Activated naive CD8-positive, alpha-beta T cell treated with anti-CD3 and anti-CD28 coated beads, Interleukin-2, amount 50 U/mL, for 24 hours (primary cell): ENCODE data around the gene CDC16.

Source experiments
- ATAC-seq: fragments of 150-1000 bp; cut with Tn5 transposase; one replicate; pipeline ENCODE4 v1.10.0; 2021
- DNase-seq: peaks from one replicate; pipeline ENCODE4 v3.0.0; 2021
- H3K27ac Mint-ChIP-seq: one replicate; pipeline ENCODE4 v1.8.0; 2021; ENCODE audit warnings: mild to moderate bottlenecking, mixed read lengths
- H3K27me3 Mint-ChIP-seq: one replicate; pipeline ENCODE4 v1.8.0; 2021; ENCODE audit warnings: mixed read lengths
- H3K36me3 Mint-ChIP-seq: one replicate; pipeline ENCODE4 v1.8.0; 2021; ENCODE audit warnings: low read depth, mixed read lengths
- H3K4me1 Mint-ChIP-seq: one replicate; pipeline ENCODE4 v1.8.0; 2021; ENCODE audit warnings: mixed read lengths
- H3K4me3 Mint-ChIP-seq: one replicate; pipeline ENCODE4 v1.8.0; 2021; ENCODE audit warnings: mild to moderate bottlenecking, moderate library complexity, mixed read lengths
- H3K9me3 Mint-ChIP-seq: one replicate; pipeline ENCODE4 v1.8.0; 2021; ENCODE audit warnings: mixed read lengths

Gene CDC16

DNA sequence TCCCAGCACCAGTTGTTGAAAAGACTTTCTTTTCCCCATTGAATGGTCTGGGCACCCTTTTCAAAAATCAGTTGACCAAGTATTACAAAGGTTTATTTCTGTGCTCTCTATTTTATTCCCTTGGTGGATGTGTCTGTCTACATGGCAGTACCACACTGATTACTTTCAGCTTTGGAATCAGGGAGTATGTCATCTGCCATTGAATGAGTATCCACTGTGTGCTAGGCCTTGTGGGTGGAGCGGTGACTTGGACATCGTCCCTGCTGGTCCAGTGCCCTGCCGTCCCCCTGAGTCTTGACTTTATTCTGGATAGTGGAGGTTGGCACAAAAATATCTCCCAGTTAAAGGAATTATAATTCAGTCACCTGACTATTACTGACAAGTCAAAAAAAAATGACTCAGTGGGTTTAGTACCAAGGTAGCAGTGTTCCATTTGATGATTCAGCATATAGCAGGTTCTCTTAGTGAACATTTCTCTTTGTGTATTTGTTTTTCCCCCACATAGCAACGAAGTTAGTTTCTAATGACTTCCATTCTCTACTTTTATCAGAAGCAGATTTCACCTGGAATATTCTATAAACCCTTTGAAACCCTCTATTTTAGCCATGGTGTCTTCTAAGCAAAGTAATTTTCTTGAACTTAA is 50.6 kb downstream of the CDC16 start:
- ATAC-seq (no peak), DNase-seq (no peak)
- peaks cover 36% of the 10 kb centered on the region for H3K4me1 Mint-ChIP-seq
- no peak overlapping the region for H3K27ac Mint-ChIP-seq
- H3K27me3 Mint-ChIP-seq = no peaks in the 10 kb centered on the region
- peaks cover 53% of the 10 kb centered on the region for H3K36me3 Mint-ChIP-seq
- no peaks in the 10 kb centered on the region for H3K9me3 Mint-ChIP-seq
- no peak overlapping the region for H3K4me3 Mint-ChIP-seq

DNA sequence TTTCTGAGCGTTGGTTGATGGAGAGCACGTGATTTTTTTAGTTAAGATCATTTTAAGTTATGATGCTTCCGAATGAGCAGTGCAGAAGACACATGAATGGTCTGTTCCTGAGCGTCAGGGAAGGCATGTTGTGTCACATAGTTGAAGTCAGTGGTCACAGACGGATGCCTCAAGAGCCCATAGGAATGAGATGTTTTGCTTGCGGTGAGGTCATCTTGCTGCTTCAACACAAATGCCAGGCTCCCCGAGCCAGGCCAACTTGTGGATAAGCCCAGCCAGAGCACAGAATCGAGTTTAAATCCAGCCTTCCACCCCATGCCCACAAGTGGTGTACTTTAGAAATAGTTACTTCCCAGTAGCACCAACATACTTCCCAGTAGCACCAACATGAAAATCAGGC is 52.1 kb downstream of the CDC16 start:
- H3K4me3 Mint-ChIP-seq = no peak overlapping the region
- peaks cover 53% of the 10 kb centered on the region for H3K36me3 Mint-ChIP-seq
- H3K9me3 Mint-ChIP-seq = no peaks in the 10 kb centered on the region
- H3K4me1 Mint-ChIP-seq = peaks cover 28% of the 10 kb centered on the region
- no peaks in the 10 kb centered on the region for H3K27me3 Mint-ChIP-seq
- DNase-seq (no peak), ATAC-seq (no peak)
- no peak overlapping the region for H3K27ac Mint-ChIP-seq

DNA sequence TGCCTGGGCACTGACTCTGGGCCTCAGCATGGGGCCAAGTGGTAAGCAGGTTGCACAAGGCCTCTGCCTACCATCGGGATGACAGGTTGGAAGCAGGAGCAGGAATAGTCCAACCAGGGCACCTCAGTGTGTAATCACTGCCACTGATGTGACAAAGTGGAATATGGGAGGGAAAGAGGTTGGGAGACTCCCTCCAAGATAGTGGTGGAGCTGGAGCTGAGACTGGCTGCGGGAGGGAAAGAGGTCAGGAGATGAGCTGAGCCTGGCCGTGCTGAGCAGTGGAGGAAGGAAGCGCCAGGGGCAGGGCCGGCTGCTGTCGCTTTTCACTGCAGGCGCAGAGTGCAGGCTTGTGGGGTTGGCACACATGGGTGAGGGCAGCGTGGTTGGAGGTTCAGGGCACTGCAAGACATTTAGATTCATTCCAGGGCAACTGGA is 53.5 kb downstream of the CDC16 start:
- no peaks in the 10 kb centered on the region for H3K9me3 Mint-ChIP-seq
- peaks cover 65% of the 10 kb centered on the region for H3K36me3 Mint-ChIP-seq
- H3K4me3 Mint-ChIP-seq = no peak overlapping the region
- ATAC-seq = no peak
- H3K27ac Mint-ChIP-seq = no peak overlapping the region
- peaks cover 24% of the 10 kb centered on the region for H3K4me1 Mint-ChIP-seq
- H3K27me3 Mint-ChIP-seq = no peaks in the 10 kb centered on the region
- no peak for DNase-seq

DNA sequence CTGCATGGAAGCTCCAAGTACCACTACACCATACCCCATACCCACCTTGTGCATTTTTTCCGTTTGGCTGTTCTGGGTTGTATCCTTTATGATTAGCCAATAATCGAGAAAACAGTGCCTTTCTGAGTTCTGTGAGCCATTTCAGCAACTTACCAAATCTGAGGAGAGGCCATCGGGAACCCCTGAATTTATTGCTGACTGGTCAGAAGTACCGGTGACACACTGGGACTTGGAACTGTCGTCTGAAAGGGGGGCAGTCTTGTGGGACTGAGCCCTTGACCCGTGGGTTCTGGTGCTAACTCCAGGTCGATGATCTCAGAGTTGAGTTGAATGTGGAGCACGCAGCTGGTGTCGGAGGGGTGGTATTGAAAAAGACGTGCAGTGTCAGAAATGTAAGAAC is 61.8 kb downstream of the CDC16 start:
- no peaks in the 10 kb centered on the region for H3K9me3 Mint-ChIP-seq
- DNase-seq (no peak), ATAC-seq (no peak)
- peaks cover 33% of the 10 kb centered on the region for H3K36me3 Mint-ChIP-seq
- no peak overlapping the region for H3K27ac Mint-ChIP-seq
- peaks cover 5% of the 10 kb centered on the region for H3K4me1 Mint-ChIP-seq
- no peak overlapping the region for H3K4me3 Mint-ChIP-seq
- no peaks in the 10 kb centered on the region for H3K27me3 Mint-ChIP-seq

DNA sequence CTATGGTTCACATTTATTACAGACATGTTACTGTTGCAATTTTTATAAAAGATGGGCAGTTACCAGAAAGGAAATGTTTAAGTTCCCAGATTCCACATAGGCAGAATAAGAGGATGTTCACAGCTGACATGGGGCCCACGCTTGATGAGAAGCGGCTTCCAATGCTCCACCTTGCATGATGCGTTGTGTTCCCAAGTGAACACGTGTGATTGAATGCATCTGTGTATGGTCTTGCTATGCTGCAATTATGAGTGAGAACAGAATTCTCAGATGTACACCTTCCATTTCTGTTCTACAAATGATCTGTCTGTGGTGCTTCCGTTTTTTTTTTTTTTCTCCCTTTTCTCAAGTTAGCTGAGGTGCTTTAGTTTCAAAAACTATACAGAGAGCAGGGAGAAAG is 62.2 kb downstream of the CDC16 start:
- peaks cover 5% of the 10 kb centered on the region for H3K4me1 Mint-ChIP-seq
- no peak overlapping the region for H3K27ac Mint-ChIP-seq
- ATAC-seq (no peak), DNase-seq (no peak)
- no peaks in the 10 kb centered on the region for H3K9me3 Mint-ChIP-seq
- no peak overlapping the region for H3K4me3 Mint-ChIP-seq
- H3K36me3 Mint-ChIP-seq = peaks cover 32% of the 10 kb centered on the region
- no peaks in the 10 kb centered on the region for H3K27me3 Mint-ChIP-seq

DNA sequence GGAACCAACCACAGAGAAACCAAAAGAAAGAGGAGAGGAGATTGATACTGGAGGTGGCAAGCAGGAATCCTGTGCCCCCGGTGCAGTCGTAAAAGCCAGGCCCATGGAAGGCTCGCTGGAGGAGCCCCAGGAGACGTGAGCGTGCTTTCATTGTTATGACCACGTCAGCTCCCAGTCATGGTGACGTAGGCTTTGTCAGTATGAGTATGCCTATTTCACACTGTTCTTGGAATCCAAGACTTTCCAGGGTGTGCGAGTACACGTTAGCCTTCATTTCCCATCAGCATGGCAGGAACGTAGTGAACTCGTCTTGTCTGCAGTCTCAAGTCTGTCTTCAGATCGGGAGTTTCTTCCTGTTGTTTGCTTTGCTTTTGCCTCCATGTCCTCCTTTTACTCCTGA is 64.2 kb downstream of the CDC16 start:
- no peak overlapping the region for H3K4me3 Mint-ChIP-seq
- H3K4me1 Mint-ChIP-seq = no peaks in the 10 kb centered on the region
- no peaks in the 10 kb centered on the region for H3K9me3 Mint-ChIP-seq
- no peak overlapping the region for H3K27ac Mint-ChIP-seq
- no peaks in the 10 kb centered on the region for H3K27me3 Mint-ChIP-seq
- ATAC-seq (no peak), DNase-seq (no peak)
- peaks cover 19% of the 10 kb centered on the region for H3K36me3 Mint-ChIP-seq

DNA sequence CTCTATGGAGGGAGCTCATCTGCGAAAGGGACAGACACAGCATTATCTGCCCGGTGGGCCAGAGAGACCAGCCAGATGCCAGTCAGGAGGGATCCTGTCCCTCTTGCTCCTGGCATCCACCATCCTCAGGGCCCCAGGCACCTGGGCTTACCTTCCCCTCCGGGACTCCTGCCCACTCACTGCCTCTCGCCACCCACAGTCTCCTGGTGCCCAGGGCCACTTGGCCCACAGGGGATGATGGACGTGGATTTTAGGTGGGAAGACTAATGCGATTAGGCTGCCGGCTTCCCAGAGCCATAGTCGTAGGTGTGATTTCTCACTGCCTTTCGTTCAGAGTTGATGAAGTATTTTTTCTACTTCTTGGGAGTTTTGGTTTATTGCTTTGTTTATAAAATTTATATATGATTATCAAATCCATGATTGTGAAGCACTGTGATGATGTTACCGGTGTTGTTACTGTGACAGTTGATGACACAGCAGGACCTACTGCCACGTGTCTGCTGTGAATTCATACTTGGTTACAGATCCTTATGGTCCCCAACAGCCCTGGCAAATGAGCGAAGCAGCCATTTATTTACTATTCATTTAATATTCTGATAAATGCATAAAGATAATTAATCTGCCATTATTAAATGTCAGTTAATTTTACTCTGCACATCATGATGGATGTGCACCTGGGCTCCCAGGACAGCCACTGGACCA is 65.1 kb downstream of the CDC16 start:
- ATAC-seq = no peak
- Mint-ChIP-seq H3K4me3 (no peak overlapping the region), H3K27ac (no peak overlapping the region), H3K4me1 (no peaks in the 10 kb centered on the region), H3K36me3 (peaks cover 19% of the 10 kb centered on the region), H3K9me3 (no peaks in the 10 kb centered on the region), H3K27me3 (no peaks in the 10 kb centered on the region)
- DNase-seq = no peak

DNA sequence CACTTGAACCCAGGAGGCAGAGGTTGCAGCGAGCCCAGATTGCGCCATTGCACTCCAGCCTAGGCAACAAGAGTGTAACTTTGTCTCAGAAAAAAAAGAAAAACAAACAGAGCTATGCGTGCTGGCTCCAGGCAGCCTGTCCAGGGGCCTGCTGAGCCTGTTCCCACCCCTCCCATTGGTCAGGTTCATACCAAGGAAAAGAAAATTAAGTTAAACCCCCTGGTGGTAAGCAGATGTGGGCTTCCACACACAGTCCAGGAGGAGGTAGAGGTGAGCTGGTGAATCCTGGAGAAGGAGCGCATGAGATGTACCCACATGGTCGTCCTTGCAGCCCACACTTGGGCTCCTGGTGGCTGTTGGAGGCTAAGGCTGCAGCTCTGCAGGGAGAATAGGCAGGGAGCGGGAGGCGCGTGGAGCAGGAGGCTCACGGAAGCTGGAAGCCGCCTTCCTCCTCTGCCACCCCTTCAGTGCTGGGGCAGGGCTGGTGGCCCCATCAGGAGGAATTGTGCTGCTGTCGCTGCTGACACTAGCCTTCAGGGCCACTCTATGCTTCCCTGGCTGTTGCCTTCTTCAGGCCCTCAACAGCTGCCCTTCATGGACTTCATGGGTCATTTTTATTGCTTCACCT is 69.1 kb downstream of the CDC16 start:
- Mint-ChIP-seq H3K4me1 (no peaks in the 10 kb centered on the region), H3K9me3 (no peaks in the 10 kb centered on the region), H3K36me3 (peaks cover 22% of the 10 kb centered on the region), H3K27me3 (no peaks in the 10 kb centered on the region), H3K4me3 (no peak overlapping the region), H3K27ac (no peak overlapping the region)
- no peak for DNase-seq
- no peak for ATAC-seq

DNA sequence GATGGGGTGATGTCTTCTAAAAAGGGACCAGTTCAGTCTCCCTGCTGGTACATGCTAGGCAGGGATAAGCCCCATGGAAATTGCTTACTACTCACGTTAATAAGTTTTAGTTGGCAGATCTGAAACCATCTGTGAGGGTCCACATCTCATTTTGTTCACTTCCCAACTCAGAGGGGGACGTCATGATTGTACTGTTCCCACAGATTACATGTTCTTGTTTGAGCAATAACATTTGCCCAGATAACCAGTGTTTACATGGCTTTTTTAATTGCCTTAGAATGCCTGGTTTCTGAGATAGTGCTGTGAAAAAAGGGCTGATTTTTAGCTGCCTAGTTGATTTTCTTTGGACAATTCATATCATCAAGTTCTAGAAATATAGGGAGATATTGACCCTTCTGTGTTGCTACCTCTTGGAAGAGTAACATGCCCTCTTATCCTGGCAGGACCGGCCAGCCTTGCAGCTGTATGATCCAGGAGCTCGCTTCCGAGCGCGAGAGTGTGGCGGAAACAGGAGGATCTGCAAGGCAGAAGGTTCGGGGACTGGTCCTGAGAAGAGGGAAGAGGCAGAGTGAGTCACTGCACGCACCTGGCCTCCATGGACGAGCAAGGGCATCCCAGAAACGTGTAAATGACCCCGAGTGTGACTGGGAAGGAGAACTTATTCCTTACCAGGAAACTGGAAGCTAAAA is 69.8 kb downstream of the CDC16 start:
- Mint-ChIP-seq H3K27me3 (no peaks in the 10 kb centered on the region), H3K27ac (no peak overlapping the region), H3K9me3 (no peaks in the 10 kb centered on the region), H3K4me1 (no peaks in the 10 kb centered on the region), H3K36me3 (peaks cover 22% of the 10 kb centered on the region), H3K4me3 (no peak overlapping the region)
- no peak for ATAC-seq
- DNase-seq = no peak

DNA sequence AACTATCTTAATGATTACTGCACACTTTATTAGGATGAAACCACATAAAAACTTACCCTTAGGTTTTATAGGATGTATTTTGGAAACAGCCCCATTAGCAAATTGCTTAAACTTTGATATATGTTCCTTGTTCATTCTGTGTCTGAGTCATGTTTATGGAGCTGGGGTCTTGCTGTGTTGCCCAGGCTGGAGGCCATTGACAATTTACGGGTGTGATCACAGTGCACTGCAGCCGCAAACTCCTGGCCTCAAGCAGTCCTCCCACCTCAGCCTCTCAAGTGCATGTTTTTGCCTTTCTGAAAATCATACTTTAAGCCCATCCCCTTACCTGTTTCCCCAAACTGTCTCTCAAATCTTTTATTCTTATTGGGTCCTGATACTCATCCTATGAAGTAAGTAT is 74.4 kb downstream of the CDC16 start:
- ATAC-seq = no peak
- peaks cover 15% of the 10 kb centered on the region for H3K4me1 Mint-ChIP-seq
- peaks cover 14% of the 10 kb centered on the region for H3K36me3 Mint-ChIP-seq
- peaks cover 3% of the 10 kb centered on the region for H3K9me3 Mint-ChIP-seq
- H3K4me3 Mint-ChIP-seq = no peak overlapping the region
- no peak for DNase-seq
- H3K27me3 Mint-ChIP-seq = no peaks in the 10 kb centered on the region
- H3K27ac Mint-ChIP-seq = no peak overlapping the region

DNA sequence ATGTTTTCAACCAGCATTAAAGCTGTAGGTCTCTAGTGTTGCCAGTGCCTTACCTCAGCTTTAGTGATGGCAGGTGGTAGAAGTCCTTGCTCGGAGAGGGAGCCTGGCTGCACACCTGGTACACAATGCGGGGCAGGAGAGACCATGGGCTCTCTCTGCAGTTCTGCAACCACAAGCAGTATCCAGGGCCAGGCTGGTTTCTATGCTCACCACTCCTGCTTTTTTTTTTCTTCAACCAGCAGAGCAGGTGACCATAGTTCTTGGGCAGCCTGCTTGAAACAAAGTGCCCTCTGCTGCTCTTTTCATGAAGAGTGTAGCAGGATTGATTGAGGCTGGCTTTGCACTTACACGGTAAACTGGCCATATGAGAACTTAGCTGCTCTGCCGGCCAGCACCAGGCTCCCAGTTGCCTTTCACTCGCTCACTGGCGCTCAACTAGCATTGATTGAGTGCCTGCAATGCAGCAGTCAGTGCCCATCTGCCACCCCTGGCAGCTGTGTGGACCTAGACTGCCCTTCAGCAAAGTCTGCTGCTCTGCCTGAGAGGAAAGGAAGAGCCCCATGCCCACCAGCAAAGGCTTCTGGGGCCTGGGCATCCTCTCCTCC is 75.2 kb downstream of the CDC16 start:
- ATAC-seq (no peak), DNase-seq (no peak)
- no peaks in the 10 kb centered on the region for H3K27me3 Mint-ChIP-seq
- H3K27ac Mint-ChIP-seq = no peak overlapping the region
- peaks cover 16% of the 10 kb centered on the region for H3K4me1 Mint-ChIP-seq
- H3K4me3 Mint-ChIP-seq = no peak overlapping the region
- H3K36me3 Mint-ChIP-seq = peaks cover 12% of the 10 kb centered on the region
- H3K9me3 Mint-ChIP-seq = peaks cover 3% of the 10 kb centered on the region

DNA sequence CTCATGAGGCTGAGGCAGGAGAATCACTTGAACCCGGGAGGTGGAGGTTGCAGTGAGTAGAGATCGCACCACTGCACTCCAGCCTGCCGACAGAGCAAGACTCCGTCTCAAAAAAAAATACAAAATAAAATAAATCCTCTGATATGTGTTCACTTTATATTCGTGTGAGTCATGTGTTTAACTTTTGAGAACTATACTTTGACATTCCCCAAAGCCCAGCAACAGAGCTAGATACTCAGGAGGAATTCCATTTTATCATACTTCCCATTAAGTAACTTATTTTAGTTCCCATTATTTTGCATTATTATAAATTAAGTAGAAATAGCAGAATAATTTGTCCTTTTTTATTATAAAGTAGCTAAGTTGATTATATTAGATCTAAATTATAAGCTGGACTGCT is 76.3 kb downstream of the CDC16 start:
- Mint-ChIP-seq H3K9me3 (peaks cover 3% of the 10 kb centered on the region), H3K4me3 (no peak overlapping the region), H3K4me1 (peaks cover 25% of the 10 kb centered on the region), H3K36me3 (peaks cover 19% of the 10 kb centered on the region), H3K27ac (no peak overlapping the region), H3K27me3 (no peaks in the 10 kb centered on the region)
- no peak for DNase-seq
- ATAC-seq = no peak

DNA sequence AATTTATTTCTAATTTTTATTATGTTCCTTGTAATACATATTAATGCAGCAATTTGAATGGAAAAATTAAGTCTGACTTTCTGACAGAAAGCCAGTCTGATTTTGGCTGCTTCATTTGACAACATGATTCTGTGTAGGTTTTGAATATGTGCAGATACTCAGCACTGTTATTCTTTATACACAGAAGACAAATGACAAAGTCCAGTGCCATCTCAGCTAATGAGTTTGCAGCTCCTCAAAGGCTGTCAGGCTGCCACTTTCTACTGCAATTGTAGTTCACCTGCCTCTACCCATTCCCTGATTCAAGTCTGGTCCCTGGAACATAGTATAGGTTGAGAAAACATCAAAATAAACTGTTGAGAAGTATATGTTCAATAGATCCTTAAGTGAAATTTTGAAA is 76.7 kb downstream of the CDC16 start:
- Mint-ChIP-seq H3K4me1 (peaks cover 28% of the 10 kb centered on the region), H3K27ac (no peak overlapping the region), H3K9me3 (peaks cover 3% of the 10 kb centered on the region), H3K4me3 (no peak overlapping the region), H3K36me3 (peaks cover 17% of the 10 kb centered on the region), H3K27me3 (no peaks in the 10 kb centered on the region)
- DNase-seq (no peak), ATAC-seq (no peak)

DNA sequence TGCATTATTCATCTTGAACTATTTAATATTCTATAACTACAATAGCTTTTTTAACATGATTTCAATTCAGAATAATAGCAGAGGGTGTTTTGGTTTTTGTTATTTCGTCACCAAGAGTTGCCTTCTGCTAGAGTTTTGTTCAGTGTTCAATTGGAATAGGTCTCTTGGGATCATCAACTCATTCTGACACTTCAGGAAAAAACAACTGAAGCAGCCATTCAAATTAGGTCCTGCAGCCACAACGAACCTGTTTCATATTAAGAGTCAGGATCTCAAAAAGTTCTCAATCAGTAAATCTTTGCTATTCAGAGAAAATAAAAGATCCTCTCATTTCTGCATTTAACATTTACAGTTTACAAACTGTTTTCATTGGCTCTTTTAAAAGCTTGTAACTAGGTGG is 77.2 kb downstream of the CDC16 start:
- peaks cover 33% of the 10 kb centered on the region for H3K4me1 Mint-ChIP-seq
- H3K27ac Mint-ChIP-seq = no peak overlapping the region

More for the DNA sequence above, 77.2 kb downstream of the CDC16 start:
- DNase-seq (no peak), ATAC-seq (no peak)
- H3K36me3 Mint-ChIP-seq = peaks cover 15% of the 10 kb centered on the region
- peaks cover 3% of the 10 kb centered on the region for H3K9me3 Mint-ChIP-seq
- no peaks in the 10 kb centered on the region for H3K27me3 Mint-ChIP-seq
- H3K4me3 Mint-ChIP-seq = no peak overlapping the region
